Measurements from ENCODE around the gene SINHCAF.

SINHCAF gene

DNA sequence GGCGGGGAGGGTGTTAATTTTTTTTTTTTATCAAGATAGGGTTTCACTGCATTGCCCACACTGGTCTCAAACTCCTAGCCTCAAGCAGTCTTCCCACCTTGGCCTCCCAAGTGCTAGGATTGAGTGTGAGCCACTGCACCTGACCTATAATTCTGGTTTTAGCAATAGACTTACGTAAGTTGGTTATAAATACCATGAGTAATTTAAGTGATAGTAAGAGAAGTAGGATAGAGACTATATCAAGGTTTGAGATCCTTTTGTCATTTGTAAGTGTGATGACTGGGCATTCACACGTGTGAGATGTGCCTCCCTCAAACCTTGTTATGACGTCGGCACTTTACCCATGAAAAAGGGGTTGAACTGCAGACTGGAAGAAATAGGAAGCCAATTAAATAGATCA lies 22.5 kb downstream of the SINHCAF start:
- H3K9me3 ChIP-seq (ENCODE audit: low read length): no peaks in the 10 kb centered on the region

GRCh38 chr12:31301311-31301710 lies 24.6 kb downstream of the SINHCAF start:
- no peak overlapping the region for H3K4me3 ChIP-seq (ENCODE audit: low read depth, low read length, poor library complexity, severe bottlenecking)
- no peak overlapping the region for H3K27ac ChIP-seq (ENCODE audit: low read depth, low read length, poor library complexity, severe bottlenecking)
- H3K4me1 ChIP-seq (ENCODE audit: insufficient read depth, low read length, severe bottlenecking): peaks cover 25% of the 10 kb centered on the region
- no peak overlapping the region for H3K4me2 ChIP-seq (ENCODE audit: low read length)
- H3K36me3 ChIP-seq (ENCODE audit: insufficient read depth, low read length): peaks cover 92% of the 10 kb centered on the region
- TF ChIP-seq EZH2 (IDR thresholded peaks at IDR 0.05; ENCODE audit: borderline replicate concordance, low read length): no peak
- TF ChIP-seq CTCF (IDR thresholded peaks at IDR 0.05; ENCODE audit: low read length): no peak
- H3K9me2 ChIP-seq (ENCODE audit: low read depth, low read length): no peaks in the 10 kb centered on the region
- H3K27me3 ChIP-seq (ENCODE audit: insufficient read depth, low read length): no peaks in the 10 kb centered on the region
- H3K9ac ChIP-seq (ENCODE audit: low read length): no peak overlapping the region
- H3K9me3 ChIP-seq (ENCODE audit: low read length): no peaks in the 10 kb centered on the region
- peaks cover 70% of the 10 kb centered on the region for H3K79me2 ChIP-seq (ENCODE audit: insufficient read depth, low read length)
- H2AFZ ChIP-seq (ENCODE audit: low read length): no peak overlapping the region
- H4K20me1 ChIP-seq (ENCODE audit: insufficient read depth, low read length): no peaks in the 10 kb centered on the region
- no peaks in the 10 kb centered on the region for H3F3A ChIP-seq (ENCODE audit: insufficient read depth, low read length)

More for the DNA sequence above, 22.5 kb downstream of the SINHCAF start:
- Histone ChIP-seq H3K4me3 (ENCODE audit: low read depth, low read length, poor library complexity, severe bottlenecking) (no peak overlapping the region), H3K4me1 (ENCODE audit: insufficient read depth, low read length, severe bottlenecking) (peaks cover 16% of the 10 kb centered on the region), H4K20me1 (ENCODE audit: insufficient read depth, low read length) (no peaks in the 10 kb centered on the region), H3K9ac (ENCODE audit: low read length) (no peak overlapping the region), H3K9me2 (ENCODE audit: low read depth, low read length) (no peaks in the 10 kb centered on the region), H3K36me3 (ENCODE audit: insufficient read depth, low read length) (peaks cover 86% of the 10 kb centered on the region), H2AFZ (ENCODE audit: low read length) (no peak overlapping the region), H3K27me3 (ENCODE audit: insufficient read depth, low read length) (no peaks in the 10 kb centered on the region), H3F3A (ENCODE audit: insufficient read depth, low read length) (no peaks in the 10 kb centered on the region), H3K79me2 (ENCODE audit: insufficient read depth, low read length) (peaks cover 91% of the 10 kb centered on the region), H3K27ac (ENCODE audit: low read depth, low read length, poor library complexity, severe bottlenecking) (no peak overlapping the region), H3K4me2 (ENCODE audit: low read length) (no peak overlapping the region)
- no peak for TF ChIP-seq CTCF (IDR thresholded peaks at IDR 0.05; ENCODE audit: low read length)
- TF ChIP-seq EZH2 (IDR thresholded peaks at IDR 0.05; ENCODE audit: borderline replicate concordance, low read length): no peak

- H3K4me3 ChIP-seq (ENCODE audit: low read depth, low read length, poor library complexity, severe bottlenecking): no peak overlapping the region
- H3K4me1 ChIP-seq (ENCODE audit: insufficient read depth, low read length, severe bottlenecking): peaks cover 25% of the 10 kb centered on the region
- H3K27me3 ChIP-seq (ENCODE audit: insufficient read depth, low read length): no peaks in the 10 kb centered on the region
- no peak overlapping the region for H3K27ac ChIP-seq (ENCODE audit: low read depth, low read length, poor library complexity, severe bottlenecking)
- no peaks in the 10 kb centered on the region for H4K20me1 ChIP-seq (ENCODE audit: insufficient read depth, low read length)
- no peaks in the 10 kb centered on the region for H3K9me2 ChIP-seq (ENCODE audit: low read depth, low read length)
- peaks cover 90% of the 10 kb centered on the region for H3K36me3 ChIP-seq (ENCODE audit: insufficient read depth, low read length)
- peaks cover 64% of the 10 kb centered on the region for H3K79me2 ChIP-seq (ENCODE audit: insufficient read depth, low read length)
- H3K4me2 ChIP-seq (ENCODE audit: low read length): no peak overlapping the region
- no peak for TF ChIP-seq CTCF (IDR thresholded peaks at IDR 0.05; ENCODE audit: low read length)
- no peak for TF ChIP-seq EZH2 (IDR thresholded peaks at IDR 0.05; ENCODE audit: borderline replicate concordance, low read length)
- no peaks in the 10 kb centered on the region for H3F3A ChIP-seq (ENCODE audit: insufficient read depth, low read length)
- H2AFZ ChIP-seq (ENCODE audit: low read length): no peak overlapping the region
- H3K9me3 ChIP-seq (ENCODE audit: low read length): no peaks in the 10 kb centered on the region
- H3K9ac ChIP-seq (ENCODE audit: low read length): no peak overlapping the region
These were observed 25.2 kb downstream of the SINHCAF start for GRCh38 chr12:31300783-31301182.
